Measurements from ENCODE around the gene HYLS1. TPM values are rescaled to one million over a fixed set of nuclear protein-coding genes. Genes with fewer than 3 reads are reported as not detected.
"Not testable (repeated sequence)": the region's sequence is repeated elsewhere in the genome, so short reads cannot be mapped to it uniquely, and the experiment has no call there.

HYLS1 gene
- total RNA-seq (1 to 10 TPM; 1.2 to 1.3 TPM), total RNA-seq (0 to 11.5 (median 6.1) reads per million in 172 experiments)
- polyA plus RNA-seq (2013, experiment 1 of 2) = 4.5 TPM
- 3.6 TPM for polyA plus RNA-seq (2013, experiment 2 of 2)

DNA sequence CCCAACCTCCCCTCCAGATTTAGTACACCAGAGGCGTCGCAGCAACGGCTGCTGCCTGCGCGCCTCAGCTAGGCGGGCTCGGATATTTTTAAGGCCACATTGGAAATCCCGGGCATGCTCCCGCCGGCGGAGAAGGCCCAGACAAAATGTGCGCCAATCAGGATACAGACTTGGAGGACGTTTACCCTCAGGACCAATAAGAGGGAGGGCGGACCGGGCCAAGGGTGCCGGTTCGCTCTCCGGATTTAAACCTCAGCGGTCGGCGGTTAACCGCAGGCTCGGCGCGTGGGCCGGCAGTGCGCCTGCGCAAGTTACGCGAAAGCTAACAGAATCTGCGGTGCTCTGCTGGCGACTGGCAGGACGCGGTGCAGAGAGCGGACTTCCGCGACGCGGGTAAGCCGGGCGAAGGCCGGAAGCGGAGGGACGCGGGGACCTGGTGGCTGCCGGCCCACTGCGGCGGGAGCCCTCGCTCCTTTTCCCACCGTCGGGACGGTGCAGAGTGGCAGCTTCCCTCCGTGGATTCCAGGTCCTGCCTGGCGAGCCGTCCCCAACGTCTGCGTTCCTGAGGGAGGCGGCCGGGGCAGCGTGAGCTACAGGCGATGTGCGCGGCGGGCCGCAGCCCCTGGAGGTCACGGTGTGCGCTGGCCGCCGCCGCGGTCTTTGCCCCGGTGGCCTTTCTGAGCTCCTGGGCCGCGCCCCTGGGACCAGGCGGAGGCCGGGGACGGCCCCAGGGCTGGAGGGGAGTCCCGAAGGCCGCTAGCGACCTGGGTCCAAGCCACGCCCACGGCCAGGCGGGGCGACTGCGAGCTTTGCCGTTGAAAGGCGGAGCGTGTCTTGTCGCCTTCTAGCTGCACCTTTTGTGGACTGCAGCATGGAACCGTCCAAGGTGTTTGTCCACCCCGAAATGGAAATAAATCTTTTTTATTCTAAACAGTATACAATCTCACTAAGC lies at the start of gene HYLS1:
Gene HYLS1 (plus strand): TSS at position 296 of the 952 bp plus-strand sequence. CDS start 11,701 bp downstream, outside the sequence.
- peak within 1 kb of the TSS; percentile 95 for H3K4me3 Mint-ChIP-seq
- DNase-seq (peak; percentile 87 to 98 (median 91)), ATAC-seq (ENCODE audit: poor library complexity) (peak; percentile 88)
- H3K9me3 ChIP-seq (ENCODE audit: control insufficient read depth in 1 of 2, insufficient read depth in 1 of 2, low read length in 2 of 2) = no peaks in the 10 kb centered on the region
- H3K36me3 ChIP-seq (ENCODE audit: insufficient read depth, low read length) = peaks cover 6% of the 10 kb centered on the region
- no peak for TF ChIP-seq CTCF (IDR thresholded peaks at IDR 0.05)
- H3K27me3 ChIP-seq (ENCODE audit: control insufficient read depth in 1 of 2, insufficient read depth in 2 of 2, low read length in 2 of 2) = no peaks in the 10 kb centered on the region
- H3K4me1 ChIP-seq (ENCODE audit: insufficient read depth, low read length) = peaks cover 20% of the 10 kb centered on the region
- intact Hi-C loops (cut with DNase I, micrococcal nuclease) = loop anchor here (1.0 to 10.0 kb wide), 10 partner anchors 15 to 1213 kb away; partner anchors contain the start of genes PUS3 (in 2 of the 2), STT3A (in 2 of the 2), CDON (in 1 of the 2) and CHEK1 (in 1 of the 2)
- H3K36me3 Mint-ChIP-seq (ENCODE audit: low read depth) = peaks cover 25% of the 10 kb centered on the region
- peak within 1 kb of the TSS; percentile 71 to 78 for H3K27ac ChIP-seq (ENCODE audit: low read depth in 1 of 2, low read length in 2 of 2)
- H3K9me3 Mint-ChIP-seq = no peaks in the 10 kb centered on the region
- CTCF ChIA-PET = interaction anchor here (0.9 to 1.5 kb wide), 5 partner anchors 10 to 292 kb away, joined by 3 to 5 read pairs (median 3); partner anchors contain the start of gene PUS3
- H3K27me3 Mint-ChIP-seq = no peaks in the 10 kb centered on the region
- H3K4me3 ChIP-seq (ENCODE audit: low read length) = peak within 1 kb of the TSS; percentile 63
- POLR2A ChIA-PET = interaction anchor here (0.8 to 2.5 kb wide), 16 partner anchors 9 to 1087 kb away, joined by 3 to 67 read pairs (median 5); partner anchors contain the start of genes CHEK1, DCPS, EI24 and FOXRED1
- H3K4me1 Mint-ChIP-seq (ENCODE audit: low read depth) = peaks cover 50% of the 10 kb centered on the region
- peak within 1 kb of the TSS; percentile 92 for H3K27ac Mint-ChIP-seq

- intact Hi-C loops (cut with DNase I, micrococcal nuclease) = no loop called here
- peaks cover 4 to 5% of the 10 kb centered on the region in 2 experiments for H3K27me3 ChIP-seq (ENCODE audit: control insufficient read depth in 1 of 2, insufficient read depth in 2 of 2, low read length in 2 of 2)
- peaks cover 11% of the 10 kb centered on the region for H3K9me3 Mint-ChIP-seq
- TF ChIP-seq CTCF (IDR thresholded peaks at IDR 0.05) = no peak
- no peaks in the 10 kb centered on the region for H3K4me1 ChIP-seq (ENCODE audit: insufficient read depth, low read length)
- peaks cover 19 to 24% of the 10 kb centered on the region in 2 experiments for H3K9me3 ChIP-seq (ENCODE audit: control insufficient read depth in 1 of 2, insufficient read depth in 1 of 2, low read length in 2 of 2)
- no peak overlapping the region for H3K27ac ChIP-seq (ENCODE audit: low read depth in 1 of 2, low read length in 2 of 2)
- no peak for DNase-seq
- no peaks in the 10 kb centered on the region for H3K36me3 ChIP-seq (ENCODE audit: insufficient read depth, low read length)
- H3K36me3 Mint-ChIP-seq (ENCODE audit: low read depth) = peaks cover 7% of the 10 kb centered on the region
- no peak overlapping the region for H3K4me3 ChIP-seq (ENCODE audit: low read length)
- no peak overlapping the region for H3K4me3 Mint-ChIP-seq
- POLR2A ChIA-PET = no interaction called here
- no peak overlapping the region for H3K27ac Mint-ChIP-seq
- peaks cover 24% of the 10 kb centered on the region for H3K27me3 Mint-ChIP-seq
- no peaks in the 10 kb centered on the region for H3K4me1 Mint-ChIP-seq (ENCODE audit: low read depth)
- ATAC-seq (ENCODE audit: poor library complexity) = no peak
- CTCF ChIA-PET = no interaction called here
Observed at GRCh38 chr11:125842321-125842948, 45.0 kb upstream of the HYLS1 start.

- CTCF ChIA-PET = no interaction called here
- POLR2A ChIA-PET = no interaction called here
- intact Hi-C loops (cut with DNase I, micrococcal nuclease) = no loop called here
Observed at GRCh38 chr11:125846188-125846587, 41.3 kb upstream of the HYLS1 start.

GRCh38 chr11:125857670-125858069 lies 29.8 kb upstream of the HYLS1 start:
- H3K36me3 Mint-ChIP-seq (ENCODE audit: low read depth); H3K9me3 ChIP-seq (ENCODE audit: control insufficient read depth in 1 of 2, insufficient read depth in 1 of 2, low read length in 2 of 2); H3K4me1 Mint-ChIP-seq (ENCODE audit: low read depth); H3K27ac ChIP-seq (ENCODE audit: low read depth in 1 of 2, low read length in 2 of 2); ATAC-seq (ENCODE audit: poor library complexity); POLR2A ChIA-PET; H3K4me1 ChIP-seq (ENCODE audit: insufficient read depth, low read length); CTCF ChIA-PET; H3K4me3 Mint-ChIP-seq; H3K27ac Mint-ChIP-seq; intact Hi-C loops (cut with DNase I, micrococcal nuclease); DNase-seq; H3K36me3 ChIP-seq (ENCODE audit: insufficient read depth, low read length); H3K4me3 ChIP-seq (ENCODE audit: low read length): not testable (repeated sequence)
- peaks cover 0 to 13% of the 10 kb centered on the region in 2 experiments for H3K27me3 ChIP-seq (ENCODE audit: control insufficient read depth in 1 of 2, insufficient read depth in 2 of 2, low read length in 2 of 2)
- Mint-ChIP-seq H3K27me3 (peaks cover 18% of the 10 kb centered on the region), H3K9me3 (peaks cover 10% of the 10 kb centered on the region)

More at GRCh38 chr11:125846188-125846587, 41.3 kb upstream of the HYLS1 start:
- peaks cover 19% of the 10 kb centered on the region for H3K9me3 Mint-ChIP-seq
- TF ChIP-seq CTCF (IDR thresholded peaks at IDR 0.05) = no peak
- no peaks in the 10 kb centered on the region for H3K4me1 Mint-ChIP-seq (ENCODE audit: low read depth)
- H3K4me3 ChIP-seq (ENCODE audit: low read length) = no peak overlapping the region
- peaks cover 11% of the 10 kb centered on the region for H3K36me3 Mint-ChIP-seq (ENCODE audit: low read depth)
- H3K27ac Mint-ChIP-seq = no peak overlapping the region
- peaks cover 19 to 24% of the 10 kb centered on the region in 2 experiments for H3K9me3 ChIP-seq (ENCODE audit: control insufficient read depth in 1 of 2, insufficient read depth in 1 of 2, low read length in 2 of 2)
- H3K4me1 ChIP-seq (ENCODE audit: insufficient read depth, low read length) = no peaks in the 10 kb centered on the region
- no peak overlapping the region for H3K27ac ChIP-seq (ENCODE audit: low read depth in 1 of 2, low read length in 2 of 2)
- peaks cover 0 to 5% of the 10 kb centered on the region in 2 experiments for H3K27me3 ChIP-seq (ENCODE audit: control insufficient read depth in 1 of 2, insufficient read depth in 2 of 2, low read length in 2 of 2)
- DNase-seq (no peak), ATAC-seq (ENCODE audit: poor library complexity) (no peak)
- peaks cover 10% of the 10 kb centered on the region for H3K27me3 Mint-ChIP-seq
- H3K4me3 Mint-ChIP-seq = no peak overlapping the region
- no peaks in the 10 kb centered on the region for H3K36me3 ChIP-seq (ENCODE audit: insufficient read depth, low read length)

All from CD4-positive, alpha-beta T cell (primary cell).